ENCODE results near the gene ADAR.

ADAR gene

DNA sequence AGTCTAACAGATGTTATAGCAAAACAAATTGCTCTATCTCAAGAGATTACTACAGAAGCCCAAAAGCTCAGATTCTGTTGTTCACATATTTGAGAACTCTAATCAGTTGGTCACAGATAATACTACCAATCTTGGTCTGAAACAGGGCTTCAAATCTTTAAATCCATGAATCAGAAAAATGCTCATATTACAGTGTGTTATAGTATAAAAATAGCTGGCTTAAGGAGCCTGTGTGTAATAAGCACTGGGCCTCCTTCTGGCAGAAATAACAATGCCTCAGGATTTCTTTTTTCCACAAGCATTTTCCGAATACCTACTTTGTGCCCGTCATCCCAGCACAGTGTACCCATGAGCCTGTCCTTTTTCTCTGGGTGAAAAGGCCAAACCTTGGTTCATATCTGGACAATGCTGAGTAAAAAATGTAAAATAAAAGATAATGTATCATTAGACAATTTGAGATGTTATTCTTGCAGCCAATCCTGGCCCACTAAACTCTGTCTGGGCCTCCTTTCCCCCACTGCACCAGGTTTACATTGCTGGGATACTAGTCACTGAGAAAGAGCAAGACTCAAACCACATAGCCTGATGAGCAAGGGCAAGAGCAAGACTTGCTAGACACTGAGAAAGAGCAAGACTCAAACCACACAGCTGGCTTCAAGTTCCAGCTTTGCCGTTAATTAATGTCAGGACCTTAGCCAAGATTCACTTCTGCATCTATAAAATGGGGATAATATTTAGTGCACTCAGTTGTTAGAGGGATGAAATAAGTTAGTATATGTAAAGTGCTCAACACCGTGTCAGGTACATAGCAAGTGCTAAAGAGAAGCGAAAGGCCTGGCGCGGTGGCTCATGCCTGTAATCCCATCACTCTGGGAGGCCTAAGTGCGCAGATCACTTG lies 17.0 kb upstream of the ADAR start:
- ATAC-seq, result no peak
- H3K27me3 Mint-ChIP-seq, result no peaks in the 10 kb centered on the region
- peaks cover 49% of the 10 kb centered on the region for H3K4me1 Mint-ChIP-seq
- H3K9me3 Mint-ChIP-seq, result peaks cover 4% of the 10 kb centered on the region
- H3K36me3 Mint-ChIP-seq, result peaks cover 18% of the 10 kb centered on the region
- no peak overlapping the region for H3K27ac Mint-ChIP-seq
- H3K4me3 Mint-ChIP-seq, result no peak overlapping the region

DNA sequence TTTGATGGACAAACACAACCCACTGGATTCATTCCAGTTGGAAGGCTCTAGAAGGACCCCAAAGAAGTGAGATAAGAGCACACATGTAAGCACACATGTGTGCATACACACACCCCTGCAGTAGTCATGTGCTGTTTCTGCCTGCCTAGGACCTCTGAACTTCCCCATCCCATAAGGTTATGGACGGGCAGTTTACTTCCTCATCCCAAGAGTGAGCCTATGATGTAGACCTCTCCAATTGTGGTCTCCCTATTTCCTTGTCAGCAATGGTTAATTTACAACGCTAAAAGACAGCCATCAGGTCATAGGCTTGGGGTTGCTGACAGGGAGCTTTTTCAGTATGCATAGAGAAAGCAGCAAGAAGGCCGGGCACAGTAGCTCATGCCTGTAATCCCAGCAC lies 15.4 kb upstream of the ADAR start:
- H3K9me3 Mint-ChIP-seq, result no peaks in the 10 kb centered on the region
- ATAC-seq, result no peak
- no peaks in the 10 kb centered on the region for H3K27me3 Mint-ChIP-seq
- H3K4me3 Mint-ChIP-seq, result no peak overlapping the region
- peaks cover 55% of the 10 kb centered on the region for H3K4me1 Mint-ChIP-seq
- H3K36me3 Mint-ChIP-seq, result peaks cover 13% of the 10 kb centered on the region
- H3K27ac Mint-ChIP-seq, result no peak overlapping the region

DNA sequence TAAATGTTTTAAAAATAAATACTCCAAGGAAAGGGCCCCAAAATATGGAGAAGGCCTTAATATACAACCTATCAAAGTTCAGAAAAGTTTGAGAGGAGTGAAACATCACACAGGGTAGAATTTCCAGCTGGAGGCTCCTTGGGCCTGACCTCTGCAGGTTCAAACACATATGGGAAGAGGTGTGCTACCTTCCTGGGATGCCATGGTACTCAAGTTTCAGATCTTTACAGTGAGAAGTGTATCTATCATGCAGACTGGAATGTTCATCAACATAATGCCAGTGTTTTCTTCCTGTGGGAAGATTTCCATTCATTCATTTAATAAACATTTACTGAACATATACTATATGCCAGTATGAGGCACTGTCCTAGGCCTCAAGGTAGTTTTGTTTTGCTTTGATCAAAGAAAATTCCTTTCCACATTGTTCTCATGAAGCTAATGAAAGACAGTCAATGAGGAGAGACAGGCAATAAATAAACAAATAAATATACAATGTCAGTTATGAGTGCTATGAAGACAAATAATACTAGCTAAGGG lies 14.6 kb upstream of the ADAR start:
- no peak overlapping the region for H3K27ac Mint-ChIP-seq

DNA sequence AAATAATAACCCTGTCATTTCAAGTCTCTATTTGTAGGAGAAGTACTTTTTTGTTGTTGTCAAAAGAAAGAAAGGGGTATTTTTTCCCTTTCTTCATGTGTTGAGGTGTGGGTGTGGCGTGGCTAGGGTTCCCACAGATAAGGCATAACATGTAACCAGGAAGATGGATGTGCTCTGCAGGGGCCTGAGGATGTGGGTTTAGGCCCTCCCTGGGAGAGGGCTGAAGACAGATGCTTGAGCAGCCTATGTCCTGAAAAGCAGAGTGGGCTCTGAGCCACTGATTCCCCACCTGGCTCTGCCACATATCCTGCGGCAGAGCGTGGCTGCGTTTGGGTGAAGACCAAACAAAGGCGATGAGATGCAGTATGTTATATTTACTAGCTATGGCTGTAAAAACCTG lies 13.9 kb upstream of the ADAR start:
- no peaks in the 10 kb centered on the region for H3K27me3 Mint-ChIP-seq

More for the DNA sequence above, 14.6 kb upstream of the ADAR start:
- Mint-ChIP-seq H3K4me1 (peaks cover 55% of the 10 kb centered on the region), H3K9me3 (no peaks in the 10 kb centered on the region), H3K36me3 (peaks cover 13% of the 10 kb centered on the region), H3K27me3 (no peaks in the 10 kb centered on the region), H3K4me3 (no peak overlapping the region)
- no peak for ATAC-seq

DNA sequence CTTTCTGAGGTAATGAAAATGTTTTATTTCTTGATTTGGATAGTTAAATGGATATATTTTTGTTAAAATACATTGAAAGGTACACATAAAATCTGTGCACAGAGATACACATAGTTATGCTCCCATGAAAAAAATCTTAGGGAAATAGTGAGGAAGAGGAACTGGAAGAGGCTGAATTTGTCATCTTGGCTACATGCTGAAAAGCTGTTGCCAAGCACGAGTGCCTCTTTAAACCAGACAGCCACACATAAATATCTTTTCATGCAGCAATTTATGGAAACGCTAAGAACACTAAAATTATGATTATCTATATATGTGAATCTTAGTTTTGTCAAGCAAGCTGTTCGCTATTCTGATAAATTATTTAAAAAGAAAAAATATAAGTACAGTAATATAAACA lies 12.8 kb upstream of the ADAR start:
- H3K36me3 Mint-ChIP-seq, result peaks cover 19% of the 10 kb centered on the region
- H3K27me3 Mint-ChIP-seq, result no peaks in the 10 kb centered on the region
- no peak overlapping the region for H3K27ac Mint-ChIP-seq
- no peaks in the 10 kb centered on the region for H3K9me3 Mint-ChIP-seq
- no peak for ATAC-seq
- H3K4me3 Mint-ChIP-seq, result no peak overlapping the region
- peaks cover 50% of the 10 kb centered on the region for H3K4me1 Mint-ChIP-seq

More for the DNA sequence above, 13.9 kb upstream of the ADAR start:
- Mint-ChIP-seq H3K4me3 (no peak overlapping the region), H3K4me1 (peaks cover 51% of the 10 kb centered on the region), H3K9me3 (no peaks in the 10 kb centered on the region), H3K36me3 (peaks cover 13% of the 10 kb centered on the region), H3K27ac (no peak overlapping the region)
- no peak for ATAC-seq

DNA sequence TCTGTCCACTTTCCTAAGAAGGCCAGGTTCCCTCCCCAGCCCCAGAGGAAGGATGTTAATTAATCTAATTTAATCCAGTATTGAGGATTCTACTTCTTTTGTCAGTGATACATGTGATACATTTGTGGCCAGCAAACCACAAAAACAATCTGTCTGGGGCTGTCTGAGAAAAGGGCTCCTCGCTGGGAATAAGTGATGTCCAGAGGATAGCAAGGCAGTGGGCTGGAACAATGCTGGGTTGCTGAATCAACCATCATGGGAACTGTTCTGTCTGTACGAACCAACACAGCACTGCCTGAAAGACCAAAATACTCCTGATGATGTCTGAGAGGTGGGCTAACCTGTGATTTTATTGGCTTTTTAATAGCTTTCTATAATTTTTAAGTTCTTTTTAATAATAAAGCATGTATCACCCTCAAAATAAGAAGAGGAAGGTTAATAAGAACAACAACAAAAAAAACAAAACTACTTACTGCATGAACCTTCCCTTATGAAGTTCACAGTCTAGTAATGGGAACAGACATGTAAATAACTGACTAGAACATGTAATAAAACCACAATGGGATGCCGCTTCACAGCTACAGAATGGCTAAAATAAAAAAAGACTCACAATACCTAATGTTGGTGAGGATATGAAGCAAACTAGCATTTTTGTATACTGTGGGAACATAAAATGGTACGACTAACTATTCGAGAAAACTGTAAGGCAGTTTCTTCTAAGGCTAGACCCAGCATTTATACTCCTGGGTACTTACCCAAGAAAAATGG lies 11.4 kb upstream of the ADAR start:
- Mint-ChIP-seq H3K4me3 (no peak overlapping the region), H3K4me1 (peaks cover 52% of the 10 kb centered on the region), H3K9me3 (no peaks in the 10 kb centered on the region), H3K27ac (no peak overlapping the region), H3K36me3 (peaks cover 19% of the 10 kb centered on the region), H3K27me3 (no peaks in the 10 kb centered on the region)
- no peak for ATAC-seq

DNA sequence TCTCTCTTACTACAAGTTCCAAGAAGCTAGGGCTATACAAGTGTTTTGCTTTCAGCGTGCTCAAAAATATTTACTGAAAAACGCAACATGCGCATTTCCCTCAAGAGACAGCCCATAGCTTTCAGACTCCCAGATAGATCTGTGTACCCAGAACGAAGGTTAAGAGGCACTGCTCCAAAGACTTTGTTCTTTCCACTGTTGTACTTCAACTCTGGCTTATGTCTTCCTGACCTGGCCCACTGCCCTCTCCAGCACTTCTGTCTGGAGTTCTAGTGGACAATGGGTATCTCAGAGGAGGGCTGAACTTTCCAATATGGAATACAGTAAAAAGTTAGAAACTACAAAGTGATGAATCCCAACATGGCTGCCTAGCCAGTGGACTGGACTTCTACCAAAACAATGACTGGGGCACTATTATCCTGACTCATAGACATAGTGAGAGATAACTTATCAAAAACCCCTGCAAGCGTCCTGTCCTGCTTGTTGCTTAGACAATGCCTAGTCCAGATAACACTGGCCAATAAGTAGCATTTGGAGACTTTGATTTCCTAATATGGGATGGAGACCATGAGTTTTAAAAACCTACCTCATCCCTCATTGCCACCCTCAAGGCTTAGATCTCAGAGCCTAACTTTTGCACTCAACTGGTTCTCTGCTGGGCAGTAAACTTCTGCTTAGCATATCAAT lies 8.8 kb upstream of the ADAR start:
- Mint-ChIP-seq H3K9me3 (no peaks in the 10 kb centered on the region), H3K27me3 (no peaks in the 10 kb centered on the region), H3K27ac (no peak overlapping the region), H3K36me3 (peaks cover 5% of the 10 kb centered on the region), H3K4me1 (peaks cover 32% of the 10 kb centered on the region), H3K4me3 (no peak overlapping the region)
- ATAC-seq, result no peak

DNA sequence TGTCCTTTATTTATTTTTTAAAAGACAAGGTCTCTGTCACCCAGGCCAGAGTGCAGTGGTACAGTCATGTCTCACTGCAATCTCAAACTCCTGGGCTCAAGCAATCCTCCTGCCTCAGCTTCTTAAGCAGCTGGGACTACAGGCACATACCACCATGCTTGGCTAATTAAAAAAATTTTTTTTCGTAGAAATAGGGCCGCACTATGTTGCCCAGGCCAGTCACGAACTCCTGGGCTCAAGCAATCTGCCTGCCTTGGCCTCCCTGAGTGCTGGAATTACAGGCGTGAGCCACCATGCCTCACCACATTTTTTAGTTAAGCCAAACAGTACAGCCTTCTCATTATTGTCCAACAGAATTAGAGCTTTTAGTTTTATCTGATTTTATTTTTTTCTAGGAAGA lies 7.4 kb upstream of the ADAR start:
- no peaks in the 10 kb centered on the region for H3K27me3 Mint-ChIP-seq
- H3K36me3 Mint-ChIP-seq, result peaks cover 5% of the 10 kb centered on the region
- H3K9me3 Mint-ChIP-seq, result no peaks in the 10 kb centered on the region
- no peak for ATAC-seq
- H3K4me1 Mint-ChIP-seq, result peaks cover 38% of the 10 kb centered on the region
- no peak overlapping the region for H3K27ac Mint-ChIP-seq
- H3K4me3 Mint-ChIP-seq, result no peak overlapping the region

DNA sequence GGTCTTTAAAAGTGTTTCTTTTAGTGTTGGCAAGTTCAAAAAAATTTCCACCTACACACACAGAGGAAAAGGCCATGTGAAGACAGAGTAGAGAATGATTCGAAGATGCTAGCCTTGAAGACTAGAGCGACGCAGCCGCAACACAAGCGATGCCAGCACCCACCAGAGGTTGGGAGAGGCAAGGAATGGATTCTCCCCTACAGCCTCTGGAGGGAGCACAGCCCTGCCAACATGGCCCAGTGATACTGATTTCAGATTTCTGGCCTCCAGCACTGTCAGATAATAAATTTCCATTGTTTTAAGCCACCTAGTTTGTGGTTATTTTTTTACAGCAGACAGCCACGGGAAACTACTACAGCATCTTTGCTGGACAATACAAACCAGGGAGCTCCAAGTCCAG lies 6.9 kb upstream of the ADAR start:
- no peak for ATAC-seq
- Mint-ChIP-seq H3K36me3 (peaks cover 5% of the 10 kb centered on the region), H3K4me1 (peaks cover 39% of the 10 kb centered on the region), H3K9me3 (no peaks in the 10 kb centered on the region), H3K4me3 (no peak overlapping the region), H3K27me3 (no peaks in the 10 kb centered on the region), H3K27ac (no peak overlapping the region)

DNA sequence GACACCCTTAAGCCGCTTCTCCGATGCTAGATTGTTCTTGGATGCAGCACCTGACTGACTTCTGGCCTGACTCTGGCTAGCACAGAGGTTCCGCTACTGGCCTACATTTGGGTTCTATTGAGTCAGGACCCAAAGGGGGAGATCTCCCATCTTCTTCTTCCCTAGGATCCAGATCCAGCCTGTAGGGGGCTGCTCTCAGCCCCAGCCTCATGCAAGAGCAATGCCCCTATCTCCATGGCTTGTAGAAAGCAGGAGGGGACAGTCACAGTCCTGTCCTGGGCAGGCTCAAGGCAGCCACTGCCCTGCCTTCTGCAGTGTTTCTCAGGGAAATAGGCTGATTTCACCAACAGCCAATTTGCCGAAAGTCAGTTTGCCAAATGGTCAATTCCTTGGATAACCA lies 6.3 kb upstream of the ADAR start:
- Mint-ChIP-seq H3K27ac (no peak overlapping the region), H3K9me3 (no peaks in the 10 kb centered on the region), H3K4me1 (peaks cover 39% of the 10 kb centered on the region), H3K27me3 (no peaks in the 10 kb centered on the region), H3K4me3 (no peak overlapping the region), H3K36me3 (peaks cover 5% of the 10 kb centered on the region)
- ATAC-seq, result no peak

DNA sequence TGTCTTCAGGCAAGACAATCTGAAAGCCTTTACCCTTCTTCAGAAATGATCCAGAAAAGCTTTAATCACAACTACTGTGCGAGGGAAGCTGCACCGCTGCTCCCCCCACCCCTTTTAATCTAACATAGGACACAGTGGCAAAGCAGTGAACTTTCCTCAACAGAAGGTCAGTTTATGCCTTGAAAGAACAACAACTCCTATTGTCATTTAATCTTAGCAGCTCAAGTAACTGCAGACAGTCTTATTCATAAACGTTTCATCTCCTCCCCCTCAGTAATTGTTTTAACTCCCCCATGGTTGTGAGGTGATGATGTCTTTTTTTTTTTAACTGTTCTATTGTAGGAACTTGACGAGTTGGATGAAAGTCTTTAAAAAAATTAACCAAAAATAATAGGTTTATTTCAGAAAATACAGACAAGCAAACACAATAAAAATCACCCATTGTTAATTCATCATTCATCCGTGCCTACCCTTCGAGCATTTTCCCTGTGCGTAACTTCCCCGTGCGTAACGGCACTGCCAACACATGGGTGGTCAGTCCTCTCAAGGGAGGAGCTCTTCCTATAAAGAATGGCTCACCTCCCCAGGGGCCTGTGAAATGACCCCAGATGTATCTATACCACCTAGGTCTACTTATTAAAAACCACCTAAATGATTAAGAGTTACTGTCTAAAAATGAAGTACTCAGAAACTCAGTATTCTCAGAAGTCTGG lies 3.3 kb upstream of the ADAR start:
- no peaks in the 10 kb centered on the region for H3K27me3 Mint-ChIP-seq
- no peak overlapping the region for H3K4me3 Mint-ChIP-seq
- no peaks in the 10 kb centered on the region for H3K9me3 Mint-ChIP-seq
- H3K36me3 Mint-ChIP-seq, result peaks cover 3% of the 10 kb centered on the region
- no peak for ATAC-seq
- peaks cover 48% of the 10 kb centered on the region for H3K4me1 Mint-ChIP-seq
- H3K27ac Mint-ChIP-seq, result peak overlapping the region; percentile 50

DNA sequence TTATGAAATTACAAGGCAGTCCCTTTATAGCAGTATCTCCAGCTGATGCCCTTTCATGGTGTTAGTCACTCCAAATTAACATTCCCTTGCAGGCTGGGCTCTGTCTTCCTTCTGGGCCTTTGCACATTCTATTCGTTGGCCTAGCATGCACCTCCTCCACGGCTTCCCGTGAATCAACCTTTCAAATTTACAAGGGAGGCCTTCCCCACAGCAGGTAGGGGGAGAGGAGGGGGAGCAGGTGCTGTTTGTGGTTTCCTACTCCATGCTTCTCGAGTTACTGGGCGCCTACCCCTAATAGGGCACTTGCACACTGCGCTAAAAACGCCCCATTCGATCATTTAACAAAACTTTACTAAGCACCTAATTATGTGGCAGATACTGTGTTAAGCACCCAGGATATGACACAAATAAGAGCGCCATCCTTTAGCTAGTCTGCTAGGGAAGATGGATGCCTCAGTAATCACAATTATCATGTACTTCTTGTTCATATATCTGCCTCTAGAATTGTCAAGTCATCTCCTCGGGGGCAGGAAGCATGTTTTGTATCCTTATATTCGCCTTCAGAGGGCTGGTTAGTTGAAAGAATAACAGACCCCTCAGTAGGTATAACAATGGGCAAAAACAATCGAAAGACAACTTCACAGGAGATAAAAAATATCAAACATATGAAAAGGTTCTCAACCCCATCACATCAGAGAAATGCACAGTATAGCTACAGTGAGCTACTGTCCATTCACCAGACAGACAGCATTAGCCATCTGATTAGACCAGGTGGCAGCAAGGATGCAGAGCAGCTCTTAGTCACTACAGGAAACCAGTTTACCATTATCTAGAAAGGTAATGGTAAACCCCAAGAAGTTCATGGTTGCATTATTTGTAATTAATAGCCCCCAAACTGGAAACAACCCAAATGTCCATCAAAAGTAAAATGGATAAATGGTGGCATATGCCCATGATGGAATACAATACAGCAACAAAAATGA lies 1.7 kb upstream of the ADAR start:
- Mint-ChIP-seq H3K4me1 (peaks cover 59% of the 10 kb centered on the region), H3K9me3 (no peaks in the 10 kb centered on the region), H3K27me3 (no peaks in the 10 kb centered on the region), H3K27ac (peak overlapping the region; percentile 95), H3K36me3 (peaks cover 8% of the 10 kb centered on the region), H3K4me3 (peak overlapping the region; percentile 92)
- no peak for ATAC-seq

DNA sequence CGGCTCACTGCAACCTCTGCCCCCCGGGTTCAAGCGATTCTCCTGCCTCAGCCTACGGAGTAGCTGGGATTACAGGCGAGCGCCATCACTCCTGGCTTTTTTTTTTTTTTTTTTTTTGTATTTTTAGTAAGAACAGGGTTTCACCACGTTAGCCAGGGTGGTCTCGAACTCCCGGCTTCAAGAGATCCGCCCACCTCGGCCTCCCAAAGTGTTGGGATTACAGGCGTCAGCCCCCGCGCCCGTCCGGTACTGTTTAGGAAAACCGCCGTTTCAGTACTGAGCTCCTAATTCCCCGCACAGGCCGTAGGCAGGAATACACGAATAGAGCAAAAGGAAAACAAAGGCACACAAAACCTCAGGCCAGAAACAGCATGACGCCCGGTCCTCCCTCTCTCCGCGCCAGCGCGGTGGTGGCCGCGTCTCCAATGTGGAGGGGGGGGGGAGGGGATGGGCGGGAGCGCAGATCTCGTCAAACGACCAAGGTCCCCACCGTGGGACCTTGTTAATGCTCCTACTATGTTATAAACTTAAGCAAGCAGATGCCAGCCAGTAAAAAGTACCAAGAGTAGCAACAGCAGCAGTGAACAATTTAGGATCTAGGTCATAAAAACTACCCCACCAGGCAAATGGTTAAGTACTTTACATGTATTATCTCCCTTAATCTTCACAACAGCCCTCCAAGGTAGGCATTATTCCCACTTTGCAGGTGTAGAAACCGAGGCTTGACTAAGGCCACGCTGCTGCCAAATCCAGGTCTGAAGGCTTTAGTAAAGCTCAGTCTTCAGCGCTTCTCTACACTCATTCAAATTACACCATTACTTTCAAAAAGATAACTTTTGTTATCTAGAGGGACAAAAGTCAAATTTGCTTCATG lies 648 bp upstream of the ADAR start:
- peak; percentile 35 for ATAC-seq
- Mint-ChIP-seq H3K36me3 (peaks cover 17% of the 10 kb centered on the region), H3K4me3 (peak overlapping the region; percentile 92), H3K27ac (peak overlapping the region; percentile 95), H3K4me1 (peaks cover 65% of the 10 kb centered on the region), H3K27me3 (no peaks in the 10 kb centered on the region), H3K9me3 (no peaks in the 10 kb centered on the region)
